ENCODE data around the gene DELE1.

DNA sequence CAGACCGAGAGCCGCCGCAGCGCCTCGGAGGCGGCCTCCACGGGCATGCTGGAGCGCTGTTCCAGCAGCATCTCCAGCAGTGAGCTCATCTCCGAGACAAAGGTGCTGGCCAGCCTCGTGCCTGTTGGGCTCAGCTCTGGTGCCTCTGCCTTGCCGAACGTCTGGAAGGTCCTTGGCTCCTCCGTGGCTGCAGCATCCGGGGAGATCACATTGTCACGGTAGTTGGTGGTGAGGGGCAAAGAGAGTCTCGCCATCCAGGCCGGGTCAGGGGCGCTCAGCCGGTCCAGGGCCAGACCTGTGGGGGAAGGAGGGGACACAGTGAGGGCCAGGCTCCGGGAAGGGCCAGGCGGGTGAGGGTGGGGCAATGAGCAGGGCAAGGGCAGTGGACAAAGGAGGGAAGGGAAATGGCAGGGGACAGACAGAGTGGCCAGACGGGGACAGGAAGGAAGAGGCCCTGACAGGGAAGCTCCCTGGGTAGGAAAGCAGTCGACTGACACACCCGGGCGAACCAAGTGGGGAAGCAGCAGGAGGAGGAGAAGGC, 21.9 kb downstream of the DELE1 start:
- TF ChIP-seq, protein P1, sequence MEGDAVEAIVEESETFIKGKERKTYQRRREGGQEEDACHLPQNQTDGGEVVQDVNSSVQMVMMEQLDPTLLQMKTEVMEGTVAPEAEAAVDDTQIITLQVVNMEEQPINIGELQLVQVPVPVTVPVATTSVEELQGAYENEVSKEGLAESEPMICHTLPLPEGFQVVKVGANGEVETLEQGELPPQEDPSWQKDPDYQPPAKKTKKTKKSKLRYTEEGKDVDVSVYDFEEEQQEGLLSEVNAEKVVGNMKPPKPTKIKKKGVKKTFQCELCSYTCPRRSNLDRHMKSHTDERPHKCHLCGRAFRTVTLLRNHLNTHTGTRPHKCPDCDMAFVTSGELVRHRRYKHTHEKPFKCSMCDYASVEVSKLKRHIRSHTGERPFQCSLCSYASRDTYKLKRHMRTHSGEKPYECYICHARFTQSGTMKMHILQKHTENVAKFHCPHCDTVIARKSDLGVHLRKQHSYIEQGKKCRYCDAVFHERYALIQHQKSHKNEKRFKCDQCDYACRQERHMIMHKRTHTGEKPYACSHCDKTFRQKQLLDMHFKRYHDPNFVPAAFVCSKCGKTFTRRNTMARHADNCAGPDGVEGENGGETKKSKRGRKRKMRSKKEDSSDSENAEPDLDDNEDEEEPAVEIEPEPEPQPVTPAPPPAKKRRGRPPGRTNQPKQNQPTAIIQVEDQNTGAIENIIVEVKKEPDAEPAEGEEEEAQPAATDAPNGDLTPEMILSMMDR (IDR thresholded peaks at IDR 0.05): no peak
- no peak for TF ChIP-seq POLR2A (IDR thresholded peaks at IDR 0.05)
- TF ChIP-seq POLR2AphosphoS5 (IDR thresholded peaks at IDR 0.05): no peak

Data from prostate gland (tissue), 2 donors.